IMR-90 (cell line): ENCODE measurements around the gene SLC38A3. TPM values are rescaled to one million over a fixed set of nuclear protein-coding genes. Genes with fewer than 3 reads are reported as not detected.

Experiments used
- ATAC-seq: fragments of 200-7000 bp; cut with Tn5 transposase; 2 replicates; pipeline ENCODE4 v1.9.1; 2020; ENCODE audit warnings: low read depth, mild to moderate bottlenecking, moderate library complexity
- BruUV-seq: library from RNA; stranded (reverse); fragments of 400-500 nt; replicated peaks from 2 replicates; lab custom pipeline; 2021; lab: Mats Ljungman, UMichigan
- CTCF ChIA-PET: fragments of 300-600 bp; formaldehyde crosslinking; extraction: SDS; loops from one replicate; lab custom pipeline; 2021; ENCODE audit warnings: antibody characterized with exemption; lab: Yijun Ruan, JAX
- POLR2A ChIA-PET: fragments of 300-600 bp; sonication (Branson Sonifier 250); formaldehyde crosslinking; loops from one replicate; lab custom pipeline; 2022; ENCODE audit warnings: antibody characterized with exemption; ENCODE audit not compliant: unreplicated experiment; lab: Charles Lee
- DNase-seq: peaks from one replicate; pipeline ENCODE4 v3.0.0; 2013
- H2AFZ ChIP-seq: replicated peaks from 2 replicates; pipeline ENCODE3; 2013; ENCODE audit warnings: low read length, mild to moderate bottlenecking; ENCODE audit not compliant: poor library complexity
- H2AK5ac ChIP-seq: 2 replicates; pipeline ENCODE4 v1.6.1; 2013; ENCODE audit warnings: low read depth, low read length, inconsistent platforms
- H2AK9ac ChIP-seq: replicated peaks from 2 replicates; pipeline ENCODE3; 2013; ENCODE audit warnings: mild to moderate bottlenecking, low read depth, low read length, moderate library complexity; ENCODE audit not compliant: poor library complexity
- H2BK120ac ChIP-seq: 2 replicates; pipeline ENCODE4 v1.6.1; 2013; ENCODE audit warnings: low read depth, low read length, inconsistent platforms
- H2BK15ac ChIP-seq: 3 replicates; pipeline ENCODE4 v1.6.1; 2013; ENCODE audit warnings: low read depth, low read length, inconsistent platforms
- H2BK20ac ChIP-seq: 2 replicates; pipeline ENCODE4 v1.6.1; 2013; ENCODE audit warnings: low read depth, mild to moderate bottlenecking, inconsistent platforms, low read length, moderate library complexity
- H2BK5ac ChIP-seq: 2 replicates; pipeline ENCODE4 v1.6.1; 2013; ENCODE audit warnings: mild to moderate bottlenecking, low read depth, low read length, inconsistent platforms; ENCODE audit not compliant: poor library complexity, severe bottlenecking
- H3K14ac ChIP-seq: replicated peaks from 2 replicates; pipeline ENCODE4 v1.6.1; 2013; ENCODE audit warnings: low read depth, low read length, inconsistent platforms
- H3K18ac ChIP-seq: 2 replicates; pipeline ENCODE4 v1.6.1; 2013; ENCODE audit warnings: low read depth, low read length, control low read depth
- H3K23ac ChIP-seq: 2 replicates; pipeline ENCODE4 v1.6.1; 2013; ENCODE audit warnings: low read depth, low read length, inconsistent platforms
- H3K27ac ChIP-seq: 2 replicates; pipeline ENCODE4 v1.5.1; 2013; ENCODE audit warnings: mild to moderate bottlenecking, control low read depth, low read length; ENCODE audit not compliant: insufficient read depth
- H3K27me3 ChIP-seq: 2 replicates; pipeline ENCODE4 v1.6.1; 2013; ENCODE audit warnings: low read length; ENCODE audit not compliant: control insufficient read depth, insufficient read depth
- H3K36me3 ChIP-seq: 2 replicates; pipeline ENCODE4 v1.6.1; 2013; ENCODE audit warnings: low read length, mixed read lengths; ENCODE audit not compliant: control insufficient read depth, insufficient read depth
- H3K4ac ChIP-seq: 2 replicates; pipeline ENCODE4 v1.6.1; 2013; ENCODE audit warnings: low read depth, low read length, inconsistent platforms
- H3K4me1 ChIP-seq: 2 replicates; pipeline ENCODE4 v1.6.1; 2013; ENCODE audit warnings: low read length, mixed read lengths; ENCODE audit not compliant: control insufficient read depth, insufficient read depth
- H3K4me2 ChIP-seq: 2 replicates; pipeline ENCODE4 v1.6.1; 2013; ENCODE audit warnings: low read depth, mild to moderate bottlenecking, control low read depth, low read length, moderate library complexity
- H3K4me3 ChIP-seq: 2 replicates; pipeline ENCODE4 v1.5.1; 2013; ENCODE audit warnings: low read depth, mild to moderate bottlenecking, control low read depth, low read length, moderate library complexity; ENCODE audit not compliant: insufficient read depth
- H3K56ac ChIP-seq: 2 replicates; pipeline ENCODE4 v1.6.1; 2013; ENCODE audit warnings: low read length, inconsistent platforms; ENCODE audit not compliant: insufficient read depth; ENCODE audit errors: extremely low read depth
- H3K79me1 ChIP-seq, 2 experiments: 2 replicates each; pipeline ENCODE4 v1.6.1; 2013; ENCODE audit warnings: low read length in 2 of 2, inconsistent platforms in 1 of 2, low read depth in 1 of 2
- H3K9ac ChIP-seq: 2 replicates; pipeline ENCODE4 v1.6.1; 2013; ENCODE audit warnings: low read depth, low read length, control low read depth
- H3K9me1 ChIP-seq: 2 replicates; pipeline ENCODE4 v1.6.1; 2013; ENCODE audit warnings: low read length, inconsistent platforms; ENCODE audit not compliant: insufficient read depth
- H3K9me3 ChIP-seq: 2 replicates; pipeline ENCODE4 v1.6.1; 2013; ENCODE audit warnings: low read length; ENCODE audit not compliant: control insufficient read depth, insufficient read depth
- H4K20me1 ChIP-seq: 2 replicates; pipeline ENCODE4 v1.6.1; 2013; ENCODE audit warnings: low read length, inconsistent platforms; ENCODE audit not compliant: insufficient read depth
- H4K5ac ChIP-seq: 2 replicates; pipeline ENCODE4 v1.6.1; 2013; ENCODE audit warnings: mild to moderate bottlenecking, low read depth, low read length, control low read depth
- H4K8ac ChIP-seq, 2 experiments: 2 replicates each; pipeline ENCODE4 v1.6.1; 2013; ENCODE audit warnings: low read depth in 2 of 2, low read length in 2 of 2, control low read depth in 1 of 2, inconsistent platforms in 1 of 2
- H4K91ac ChIP-seq: 2 replicates; pipeline ENCODE4 v1.6.1; 2013; ENCODE audit warnings: low read depth, low read length, inconsistent platforms; ENCODE audit not compliant: insufficient read depth
- BHLHE40 ChIP-seq: fragments of 150-350 bp; IDR thresholded peaks from 2 replicates; pipeline ENCODE4 v1.6.1; 2016; ENCODE audit warnings: mild to moderate bottlenecking, low read depth, low read length
- CEBPB ChIP-seq: IDR thresholded peaks from 2 replicates; pipeline ENCODE4 v1.6.1; 2012; ENCODE audit warnings: low read depth, low read length, improper control_type of control experiment
- CHD1 ChIP-seq: IDR thresholded peaks from 2 replicates; pipeline ENCODE4 v1.6.1; 2012; ENCODE audit warnings: low read depth, low read length, improper control_type of control experiment
- FOS ChIP-seq: fragments of 150-350 bp; IDR thresholded peaks from 2 replicates; pipeline ENCODE4 v1.6.1; 2016; ENCODE audit warnings: low read depth, low read length
- MAFK ChIP-seq: IDR thresholded peaks from 2 replicates; pipeline ENCODE4 v1.6.1; 2012; ENCODE audit warnings: low read depth, low read length, improper control_type of control experiment
- MAZ ChIP-seq: IDR thresholded peaks from 2 replicates; pipeline ENCODE4 v1.6.1; 2012; ENCODE audit warnings: low read depth, mild to moderate bottlenecking, low read length, improper control_type of control experiment, moderate library complexity, borderline replicate concordance
- MXI1 ChIP-seq: IDR thresholded peaks from 2 replicates; pipeline ENCODE4 v1.6.1; 2012; ENCODE audit warnings: low read depth, mild to moderate bottlenecking, low read length, moderate library complexity, borderline replicate concordance
- NFE2L2 ChIP-seq: fragments of 150-350 bp; IDR thresholded peaks from 2 replicates; pipeline ENCODE4 v1.6.1; 2016; ENCODE audit warnings: low read depth, mild to moderate bottlenecking, low read length
- POLR2A ChIP-seq: IDR thresholded peaks from 2 replicates; pipeline ENCODE4 v1.6.1; 2012; ENCODE audit warnings: mild to moderate bottlenecking, low read depth, low read length
- RAD21 ChIP-seq: IDR thresholded peaks from 2 replicates; pipeline ENCODE4 v1.6.1; 2012; ENCODE audit warnings: low read length, improper control_type of control experiment
- RCOR1 ChIP-seq: IDR thresholded peaks from 2 replicates; pipeline ENCODE4 v1.6.1; 2012; ENCODE audit warnings: mild to moderate bottlenecking, low read length, improper control_type of control experiment; ENCODE audit not compliant: insufficient replicate concordance
- RFX5 ChIP-seq: IDR thresholded peaks from 2 replicates; pipeline ENCODE4 v1.8.0; 2012; ENCODE audit warnings: low read depth, mild to moderate bottlenecking, low read length, moderate library complexity
- SMC3 ChIP-seq: fragments of 150-350 bp; IDR thresholded peaks from 2 replicates; pipeline ENCODE4 v1.6.1; 2016; ENCODE audit warnings: low read depth, mild to moderate bottlenecking, antibody characterized with exemption, low read length, moderate library complexity
- WGBS, 2 experiments: methylation state at CpG; one replicate each; pipeline versions ENCODE4 v1.1.5 to v1.1.7; 2013; ENCODE audit warnings: missing lambda C conversion rate in 2 of 2; ENCODE audit not compliant: insufficient read length in 1 of 2; ENCODE audit errors: extremely low coverage in 2 of 2; 5-methylcytosine and 5-hydroxymethylcytosine counted together
- dilution Hi-C: fragments of 300-500 bp; cut with HindIII; formaldehyde crosslinking; loops from one replicate; pipeline ENCODE4 v1.14.3; 2018; ENCODE audit warnings: low sequenced_read_pairs; ENCODE audit not compliant: unreplicated experiment
- in situ Hi-C: fragments of 300-500 bp; cut with MboI; formaldehyde crosslinking; loops from 3 replicates; pipeline ENCODE4 v1.14.3; 2019; ENCODE audit warnings: low sequenced_read_pairs, inconsistent platforms, mixed read lengths
- intact Hi-C: fragments of 100-400 bp; cut with micrococcal nuclease; formaldehyde crosslinking; loops from 2 replicates; pipeline ENCODE4 v1.10.0; 2022
- polyA plus RNA-seq, 3 experiments: library from polyadenylated mRNA; depleted of rRNA; stranded (reverse); fragments of >200 nt; gene quantifications; 2 replicates each; pipeline ENCODE4 v1.2.3, GENCODE V29; 2012; ENCODE audit warnings: low replicate concordance in 1 of 3
- total RNA-seq: library from RNA; depleted of rRNA; stranded (reverse); fragments of >200 nt; gene quantifications from 2 replicates; pipeline ENCODE4 v1.2.3, GENCODE V29; 2012
- TF ChIP-seq, protein P1 (sequence below): fragments of 150-350 bp; IDR thresholded peaks from 2 replicates; pipeline ENCODE4 v1.6.1; 2017; ENCODE audit warnings: mild to moderate bottlenecking, antibody characterized with exemption, low read length, low read depth
- TF ChIP-seq, protein P2 (sequence below): fragments of 150-350 bp; IDR thresholded peaks from 2 replicates; pipeline ENCODE4 v1.6.1; 2016; ENCODE audit warnings: low read depth, mild to moderate bottlenecking, low read length, moderate library complexity, borderline replicate concordance
- TF ChIP-seq, protein P3 (sequence below): conservative IDR thresholded peaks from 2 replicates; pipeline ENCODE4 v1.5.1; 2012; ENCODE audit warnings: mild to moderate bottlenecking, low read depth, low read length, improper control_type of control experiment

SLC38A3 gene
- total and polyA plus RNA-seq, 2 of the 4 experiments (the other 2 are of a cell fraction): 0.12 to 0.36 TPM

DNA sequence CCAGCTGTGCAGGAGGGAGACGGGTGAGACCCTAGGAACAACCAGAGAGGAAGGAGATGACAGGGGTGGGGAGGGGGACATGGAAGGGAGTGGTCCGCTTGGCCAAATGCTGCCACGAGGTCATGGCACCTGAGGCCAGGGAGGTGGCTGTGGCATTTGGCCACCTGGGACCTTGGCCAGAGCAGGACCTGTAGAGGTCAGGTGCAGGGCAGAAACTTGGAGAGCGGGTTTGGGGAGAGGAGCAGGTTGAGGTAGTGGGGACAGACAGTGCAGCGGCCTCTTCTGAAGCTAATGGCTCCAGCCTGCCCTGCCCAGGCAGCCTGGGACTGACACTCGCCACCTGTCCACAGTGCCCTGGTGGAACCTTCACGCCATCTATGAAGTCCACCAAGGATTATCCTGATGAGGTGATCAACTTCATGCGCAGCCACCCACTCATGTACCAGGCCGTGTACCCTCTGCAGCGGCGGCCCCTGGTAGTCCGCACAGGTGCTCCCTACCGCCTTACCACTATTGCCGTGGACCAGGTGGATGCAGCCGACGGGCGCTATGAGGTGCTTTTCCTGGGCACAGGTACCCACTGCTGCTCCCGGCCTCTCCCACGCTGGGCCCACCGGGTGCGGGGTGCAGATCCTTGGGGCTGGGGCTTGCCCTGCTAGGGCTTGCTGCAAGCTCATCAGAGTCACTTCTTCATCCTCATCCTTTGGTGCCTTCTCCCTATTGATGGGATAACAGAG lies 20.7 kb upstream of the SLC38A3 start:
- Histone ChIP-seq H3K4me2 (no peak overlapping the region), H3K23ac (no peak overlapping the region), H3K27me3 (no peaks in the 10 kb centered on the region), H2AK9ac (no peak overlapping the region), H3K4me3 (no peak overlapping the region), H4K91ac (no peak overlapping the region), H3K56ac (no peak overlapping the region), H3K4me1 (no peaks in the 10 kb centered on the region), H2AK5ac (no peak overlapping the region), H2BK120ac (no peak overlapping the region), H3K14ac (no peak overlapping the region), H3K9me1 (no peaks in the 10 kb centered on the region), H3K79me1 (no peaks in the 10 kb centered on the region), H4K20me1 (no peaks in the 10 kb centered on the region), H3K9ac (no peak overlapping the region), H3K9me3 (no peaks in the 10 kb centered on the region), H4K8ac (no peak overlapping the region), H3K4ac (no peak overlapping the region), H2BK15ac (no peak overlapping the region), H4K5ac (no peak overlapping the region), H2BK20ac (no peak overlapping the region), H3K18ac (no peak overlapping the region), H3K36me3 (peaks cover 34% of the 10 kb centered on the region), H2BK5ac (no peak overlapping the region), H3K27ac (no peak overlapping the region), H2AFZ (peak overlapping the region; percentile 49)
- in situ Hi-C loops (loop anchor here (5.0 kb wide), 1 partner anchor 62 kb away; no protein-coding TSS in a partner anchor), dilution Hi-C loops (no loop called here), intact Hi-C loops (no loop called here)
- no TSS peak for BruUV-seq
- ChIA-PET CTCF (no interaction called here), POLR2A (no interaction called here)
- DNase-seq (no peak), ATAC-seq (no peak)
- TF ChIP-seq NFE2L2 (no peak), POLR2A (no peak), RFX5 (no peak), SMC3 (no peak), FOS (no peak), MAFK (no peak), CEBPB (no peak), CHD1 (no peak), MXI1 (no peak), BHLHE40 (no peak), MAZ (no peak), RAD21 (no peak), RCOR1 (no peak)
- TF ChIP-seq, protein P1, sequence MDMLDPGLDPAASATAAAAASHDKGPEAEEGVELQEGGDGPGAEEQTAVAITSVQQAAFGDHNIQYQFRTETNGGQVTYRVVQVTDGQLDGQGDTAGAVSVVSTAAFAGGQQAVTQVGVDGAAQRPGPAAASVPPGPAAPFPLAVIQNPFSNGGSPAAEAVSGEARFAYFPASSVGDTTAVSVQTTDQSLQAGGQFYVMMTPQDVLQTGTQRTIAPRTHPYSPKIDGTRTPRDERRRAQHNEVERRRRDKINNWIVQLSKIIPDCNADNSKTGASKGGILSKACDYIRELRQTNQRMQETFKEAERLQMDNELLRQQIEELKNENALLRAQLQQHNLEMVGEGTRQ: no peak
- TF ChIP-seq, protein P2, sequence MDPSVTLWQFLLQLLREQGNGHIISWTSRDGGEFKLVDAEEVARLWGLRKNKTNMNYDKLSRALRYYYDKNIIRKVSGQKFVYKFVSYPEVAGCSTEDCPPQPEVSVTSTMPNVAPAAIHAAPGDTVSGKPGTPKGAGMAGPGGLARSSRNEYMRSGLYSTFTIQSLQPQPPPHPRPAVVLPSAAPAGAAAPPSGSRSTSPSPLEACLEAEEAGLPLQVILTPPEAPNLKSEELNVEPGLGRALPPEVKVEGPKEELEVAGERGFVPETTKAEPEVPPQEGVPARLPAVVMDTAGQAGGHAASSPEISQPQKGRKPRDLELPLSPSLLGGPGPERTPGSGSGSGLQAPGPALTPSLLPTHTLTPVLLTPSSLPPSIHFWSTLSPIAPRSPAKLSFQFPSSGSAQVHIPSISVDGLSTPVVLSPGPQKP: no peak
- TF ChIP-seq, protein P3, sequence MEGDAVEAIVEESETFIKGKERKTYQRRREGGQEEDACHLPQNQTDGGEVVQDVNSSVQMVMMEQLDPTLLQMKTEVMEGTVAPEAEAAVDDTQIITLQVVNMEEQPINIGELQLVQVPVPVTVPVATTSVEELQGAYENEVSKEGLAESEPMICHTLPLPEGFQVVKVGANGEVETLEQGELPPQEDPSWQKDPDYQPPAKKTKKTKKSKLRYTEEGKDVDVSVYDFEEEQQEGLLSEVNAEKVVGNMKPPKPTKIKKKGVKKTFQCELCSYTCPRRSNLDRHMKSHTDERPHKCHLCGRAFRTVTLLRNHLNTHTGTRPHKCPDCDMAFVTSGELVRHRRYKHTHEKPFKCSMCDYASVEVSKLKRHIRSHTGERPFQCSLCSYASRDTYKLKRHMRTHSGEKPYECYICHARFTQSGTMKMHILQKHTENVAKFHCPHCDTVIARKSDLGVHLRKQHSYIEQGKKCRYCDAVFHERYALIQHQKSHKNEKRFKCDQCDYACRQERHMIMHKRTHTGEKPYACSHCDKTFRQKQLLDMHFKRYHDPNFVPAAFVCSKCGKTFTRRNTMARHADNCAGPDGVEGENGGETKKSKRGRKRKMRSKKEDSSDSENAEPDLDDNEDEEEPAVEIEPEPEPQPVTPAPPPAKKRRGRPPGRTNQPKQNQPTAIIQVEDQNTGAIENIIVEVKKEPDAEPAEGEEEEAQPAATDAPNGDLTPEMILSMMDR: no peak
- 96% methylated on average over 11 of the region's 21 CpGs; no CpG with 5 or more reads in 1 of the 2 experiments for WGBS, 2 experiments
